Left hindlimb (tissue), 1 donor: ENCODE results near the gene CAMTA1.

Experiments used
- DNase-seq: peaks from one replicate; pipeline ENCODE4 v3.0.0-alpha.2; 2018

The CAMTA1 gene

GRCh38 chr1:7515175-7515574, 729.9 kb downstream of the CAMTA1 start:
- DNase-seq = no peak

GRCh38 chr1:7515904-7516303, 730.6 kb downstream of the CAMTA1 start:
- no peak for DNase-seq

GRCh38 chr1:7516341-7516740, 731.1 kb downstream of the CAMTA1 start:
- peak; percentile 40 for DNase-seq

GRCh38 chr1:7516929-7517328, 731.7 kb downstream of the CAMTA1 start:
- no peak for DNase-seq

GRCh38 chr1:7517611-7518330, 732.5 kb downstream of the CAMTA1 start:
- DNase-seq = peak; percentile 6

- DNase-seq = peak; percentile 13
These were observed 733.2 kb downstream of the CAMTA1 start for GRCh38 chr1:7518411-7518810.

- DNase-seq = no peak
These were observed 734.1 kb downstream of the CAMTA1 start for GRCh38 chr1:7519181-7519860.

GRCh38 chr1:7519861-7520395, 734.7 kb downstream of the CAMTA1 start:
- no peak for DNase-seq

GRCh38 chr1:7520496-7520895, 735.2 kb downstream of the CAMTA1 start:
- DNase-seq = no peak

- DNase-seq = no peak
These were observed 739.4 kb downstream of the CAMTA1 start for GRCh38 chr1:7524341-7525337.

GRCh38 chr1:7525338-7526063, 740.2 kb downstream of the CAMTA1 start:
- no peak for DNase-seq

GRCh38 chr1:7526196-7526866, 741.1 kb downstream of the CAMTA1 start:
- DNase-seq = no peak

GRCh38 chr1:7526867-7527732, 741.8 kb downstream of the CAMTA1 start:
- DNase-seq = no peak

- DNase-seq = no peak
These were observed 742.4 kb downstream of the CAMTA1 start for GRCh38 chr1:7527733-7528045.

GRCh38 chr1:7528386-7529198, 743.3 kb downstream of the CAMTA1 start:
- DNase-seq = no peak

GRCh38 chr1:7529917-7530316, 744.7 kb downstream of the CAMTA1 start:
- no peak for DNase-seq

GRCh38 chr1:7531562-7532340, 746.5 kb downstream of the CAMTA1 start:
- no peak for DNase-seq

GRCh38 chr1:7533006-7533405, 747.8 kb downstream of the CAMTA1 start:
- no peak for DNase-seq
